Erythroblast (primary cell): Measurements from ENCODE around the gene FGD3.

ENCODE experiments used
- GATA1 ChIP-seq: IDR thresholded peaks from 2 replicates; pipeline ENCODE4 v1.6.1; 2011; ENCODE audit warnings: low read depth, mild to moderate bottlenecking, control low read depth, low read length, moderate library complexity
- POLR2A ChIP-seq: IDR thresholded peaks from 2 replicates; pipeline ENCODE4 v1.6.1; 2011; ENCODE audit warnings: mild to moderate bottlenecking, low read length

- TF ChIP-seq POLR2A (no peak), GATA1 (no peak)
These were observed 102.9 kb downstream of the FGD3 start for GRCh38 chr9:93050231-93050630.
